ENCODE data around the gene PRAMEF10. TPM values are rescaled to one million over a fixed set of nuclear protein-coding genes. Genes with fewer than 3 reads are reported as not detected.
"Not testable (repeated sequence)": the region's sequence is repeated elsewhere in the genome, so short reads cannot be mapped to it uniquely, and the experiment has no call there.

Gene PRAMEF10, protein sequence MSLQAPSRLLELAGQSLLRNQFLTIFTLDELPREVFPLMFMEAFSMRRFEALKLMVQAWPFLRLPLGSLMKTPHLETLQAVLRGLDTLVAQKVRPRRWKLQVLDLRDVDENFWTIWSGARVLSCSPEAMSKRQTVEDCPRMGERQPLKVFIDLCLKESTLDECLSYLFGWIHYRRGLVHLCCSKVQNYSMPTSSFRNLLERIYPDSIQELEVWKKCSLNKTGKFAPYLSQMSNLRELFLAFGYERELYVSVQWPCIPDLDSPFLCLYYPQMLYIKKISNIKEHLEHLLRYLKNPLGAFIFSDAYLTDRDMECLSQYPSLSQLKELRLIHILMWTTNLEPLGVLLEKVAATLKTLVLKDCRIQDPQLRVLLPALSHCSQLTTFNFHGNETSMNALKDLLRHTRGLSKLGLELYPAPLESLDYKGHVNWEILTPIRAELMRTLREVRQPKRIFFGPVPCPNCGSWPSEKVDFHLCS
- total RNA-seq: not detected
- not detected for polyA plus RNA-seq (2013, experiment 1 of 2)
- polyA plus RNA-seq (2013, experiment 2 of 2): not detected
- long read RNA-seq, experiment 1: 0 reads
- long read RNA-seq, experiment 2: 0 reads
- long read RNA-seq, experiment 3: 0 reads
- long read RNA-seq, experiment 4: 0 reads

DNA sequence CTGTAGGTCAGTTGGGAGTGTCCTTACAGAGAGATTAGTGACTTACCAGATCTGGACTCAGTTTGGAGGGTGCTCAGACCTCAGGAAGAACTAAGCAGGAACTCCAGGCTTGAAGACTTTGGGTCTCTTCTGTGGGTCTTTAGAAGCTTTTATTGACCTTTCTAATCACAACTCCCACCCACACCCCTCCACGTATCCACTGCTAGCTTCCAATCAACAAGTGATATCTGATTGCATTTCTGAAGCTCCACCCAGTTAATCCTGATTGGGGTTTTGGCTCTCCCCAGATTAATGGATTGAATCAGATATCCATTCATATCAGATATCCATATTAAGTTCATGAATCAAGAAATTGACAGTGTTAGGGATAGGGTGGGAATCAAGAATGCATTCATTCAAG, at the start of gene PRAMEF10:
TSS of gene PRAMEF10 (minus strand) at position 101 of the 400 bp plus-strand sequence. CDS start 2,423 bp downstream, outside the sequence.
- not testable (repeated sequence) for H3K27me3 ChIP-seq (ENCODE audit: control insufficient read depth, insufficient read depth, low read length, poor library complexity, severe bottlenecking); H3K9me3 Mint-ChIP-seq; H3K4me1 ChIP-seq (ENCODE audit: control insufficient read depth, insufficient read depth, low read length); H3K36me3 ChIP-seq (ENCODE audit: control insufficient read depth, insufficient read depth, low read length); DNase-seq; H3K27ac ChIP-seq (ENCODE audit: low read depth, low read length); H3K9me3 ChIP-seq (ENCODE audit: control insufficient read depth, low read length); H3K4me1 Mint-ChIP-seq; H3K9ac ChIP-seq (ENCODE audit: extremely low read depth, low read length, poor library complexity, severe bottlenecking); H3K4me3 Mint-ChIP-seq; H3K36me3 Mint-ChIP-seq (ENCODE audit: low read depth); H3K27ac Mint-ChIP-seq; H3K27me3 Mint-ChIP-seq (ENCODE audit: insufficient read depth); H3K4me3 ChIP-seq (ENCODE audit: low read length)
- no CpG with 5 or more reads among the region's 1 CpG for WGBS, 2 experiments (ENCODE audit: insufficient coverage in 1 of 2, insufficient read length in 1 of 2)

DNA sequence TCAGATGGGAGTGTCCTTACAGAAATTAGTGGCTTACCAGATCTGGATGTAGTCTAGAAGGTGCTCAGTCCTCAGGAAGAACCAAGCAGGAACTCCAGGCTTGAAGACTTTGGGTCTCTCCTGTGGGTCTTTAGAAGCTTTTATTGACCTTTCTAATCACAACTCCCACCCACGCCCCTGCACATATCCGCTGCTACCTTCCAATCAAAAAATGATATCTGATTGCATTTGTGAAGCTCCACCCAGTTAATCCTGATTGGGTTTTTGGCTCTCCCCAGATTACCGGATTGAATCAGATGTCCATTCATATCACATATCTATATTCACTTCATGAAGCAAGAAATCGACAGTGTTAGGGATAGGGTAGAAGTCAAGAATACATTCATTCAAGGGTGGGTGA, 49.4 kb upstream of the PRAMEF10 start, which contains the start of gene PRAMEF6:
TSS of gene PRAMEF6 (minus strand) at position 101 of the 400 bp plus-strand sequence. CDS start 5,062 bp downstream, outside the sequence.
- not testable (repeated sequence) for H3K4me1 ChIP-seq (ENCODE audit: control insufficient read depth, insufficient read depth, low read length); DNase-seq; H3K27ac ChIP-seq (ENCODE audit: low read depth, low read length); H3K36me3 ChIP-seq (ENCODE audit: control insufficient read depth, insufficient read depth, low read length); H3K9me3 ChIP-seq (ENCODE audit: control insufficient read depth, low read length); H3K9me3 Mint-ChIP-seq; H3K27me3 Mint-ChIP-seq (ENCODE audit: insufficient read depth); H3K27ac Mint-ChIP-seq; H3K4me3 Mint-ChIP-seq; H3K4me3 ChIP-seq (ENCODE audit: low read length); H3K27me3 ChIP-seq (ENCODE audit: control insufficient read depth, insufficient read depth, low read length, poor library complexity, severe bottlenecking); H3K4me1 Mint-ChIP-seq; H3K9ac ChIP-seq (ENCODE audit: extremely low read depth, low read length, poor library complexity, severe bottlenecking); H3K36me3 Mint-ChIP-seq (ENCODE audit: low read depth)
- WGBS, 2 experiments (ENCODE audit: insufficient coverage in 1 of 2, insufficient read length in 1 of 2): no CpG with 5 or more reads among the region's 4 CpGs

DNA sequence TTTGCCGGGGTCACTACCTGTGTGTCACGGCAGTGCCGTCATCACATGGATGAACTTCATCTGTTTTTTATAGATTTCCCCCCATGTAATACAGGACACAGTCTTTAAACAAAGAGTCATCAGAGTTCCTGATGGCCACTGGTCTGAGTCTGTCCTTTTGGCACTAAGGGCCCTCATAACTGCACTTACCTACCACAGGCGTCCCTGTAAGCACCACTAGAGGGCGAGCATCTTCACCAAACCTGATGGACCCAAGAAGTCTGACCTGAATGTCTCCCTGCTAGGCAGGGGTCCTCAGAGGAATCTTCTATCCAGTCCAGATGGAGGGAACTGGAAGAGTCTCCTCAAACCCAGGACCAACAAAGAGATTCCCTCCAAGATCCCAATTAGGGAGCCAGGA, 26.3 kb upstream of the PRAMEF10 start:
- not testable (repeated sequence) for H3K27ac ChIP-seq (ENCODE audit: low read depth, low read length); H3K4me3 ChIP-seq (ENCODE audit: low read length); H3K27me3 Mint-ChIP-seq (ENCODE audit: insufficient read depth); H3K9ac ChIP-seq (ENCODE audit: extremely low read depth, low read length, poor library complexity, severe bottlenecking); H3K4me1 Mint-ChIP-seq; H3K4me3 Mint-ChIP-seq; H3K4me1 ChIP-seq (ENCODE audit: control insufficient read depth, insufficient read depth, low read length); DNase-seq; H3K27ac Mint-ChIP-seq; H3K9me3 Mint-ChIP-seq; H3K9me3 ChIP-seq (ENCODE audit: control insufficient read depth, low read length); H3K36me3 Mint-ChIP-seq (ENCODE audit: low read depth); H3K27me3 ChIP-seq (ENCODE audit: control insufficient read depth, insufficient read depth, low read length, poor library complexity, severe bottlenecking); H3K36me3 ChIP-seq (ENCODE audit: control insufficient read depth, insufficient read depth, low read length)
- WGBS, 2 experiments (ENCODE audit: insufficient coverage in 1 of 2, insufficient read length in 1 of 2): 100% methylated on average over 1 of the region's 5 CpGs; no CpG with 5 or more reads in 1 of the 2 experiments

DNA sequence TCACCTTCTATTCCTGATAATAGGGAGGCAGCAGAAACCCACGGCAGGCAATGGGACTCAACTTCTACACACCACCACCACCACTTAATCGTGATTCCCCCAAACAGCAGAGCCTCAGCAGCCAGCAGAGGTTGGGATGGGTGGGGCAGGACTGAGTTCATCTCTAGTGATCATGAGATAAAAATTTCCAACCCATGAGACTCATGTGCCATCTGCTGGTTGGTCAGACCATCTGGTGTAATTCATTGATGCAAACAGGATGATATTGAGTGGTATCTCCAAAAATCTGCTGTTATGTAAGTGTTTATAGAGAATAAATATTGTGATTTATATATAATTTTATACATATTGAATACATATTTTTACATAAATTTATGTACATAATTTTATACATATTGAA, 23.7 kb upstream of the PRAMEF10 start:
- H3K4me3 Mint-ChIP-seq; H3K27me3 Mint-ChIP-seq (ENCODE audit: insufficient read depth); H3K36me3 ChIP-seq (ENCODE audit: control insufficient read depth, insufficient read depth, low read length); H3K4me3 ChIP-seq (ENCODE audit: low read length); H3K9me3 Mint-ChIP-seq; H3K27me3 ChIP-seq (ENCODE audit: control insufficient read depth, insufficient read depth, low read length, poor library complexity, severe bottlenecking); H3K27ac ChIP-seq (ENCODE audit: low read depth, low read length); H3K4me1 ChIP-seq (ENCODE audit: control insufficient read depth, insufficient read depth, low read length); H3K4me1 Mint-ChIP-seq; H3K9ac ChIP-seq (ENCODE audit: extremely low read depth, low read length, poor library complexity, severe bottlenecking); H3K36me3 Mint-ChIP-seq (ENCODE audit: low read depth); H3K27ac Mint-ChIP-seq; H3K9me3 ChIP-seq (ENCODE audit: control insufficient read depth, low read length); DNase-seq: not testable (repeated sequence)
- WGBS, 2 experiments (ENCODE audit: insufficient coverage in 1 of 2, insufficient read length in 1 of 2): 70% methylated on average over 2 of the region's 2 CpGs; no CpG with 5 or more reads in 1 of the 2 experiments

DNA sequence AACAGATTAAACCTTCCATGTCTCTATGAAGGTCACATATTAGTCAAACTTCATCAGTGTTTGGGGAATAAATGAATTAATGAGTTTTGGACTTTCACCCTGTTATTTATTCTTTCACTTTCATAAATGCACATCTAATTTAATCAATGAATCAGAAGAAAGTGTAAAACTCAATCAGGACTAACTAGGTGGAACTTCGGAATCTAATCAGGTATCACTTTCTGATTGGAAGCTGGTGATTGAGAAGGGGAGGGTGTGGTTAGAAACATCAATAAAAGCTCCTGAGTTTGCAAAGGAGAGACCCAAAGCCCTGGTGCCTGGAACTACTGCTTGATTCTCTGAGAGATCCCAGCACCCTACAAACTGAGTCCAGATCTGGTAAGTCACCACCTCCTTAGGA, 18.2 kb upstream of the PRAMEF10 start, which contains the start of gene PRAMEF7:
TSS of gene PRAMEF7 (plus strand) at position 301 of the 400 bp plus-strand sequence. CDS start 1,083 bp downstream, outside the sequence.
- H3K27me3 ChIP-seq (ENCODE audit: control insufficient read depth, insufficient read depth, low read length, poor library complexity, severe bottlenecking); H3K36me3 ChIP-seq (ENCODE audit: control insufficient read depth, insufficient read depth, low read length); H3K9me3 ChIP-seq (ENCODE audit: control insufficient read depth, low read length); H3K27ac Mint-ChIP-seq; H3K36me3 Mint-ChIP-seq (ENCODE audit: low read depth); H3K4me3 ChIP-seq (ENCODE audit: low read length); DNase-seq; H3K4me1 Mint-ChIP-seq; H3K4me3 Mint-ChIP-seq; H3K27me3 Mint-ChIP-seq (ENCODE audit: insufficient read depth); H3K4me1 ChIP-seq (ENCODE audit: control insufficient read depth, insufficient read depth, low read length); H3K9ac ChIP-seq (ENCODE audit: extremely low read depth, low read length, poor library complexity, severe bottlenecking); H3K9me3 Mint-ChIP-seq; H3K27ac ChIP-seq (ENCODE audit: low read depth, low read length): not testable (repeated sequence)
- no CpG with 5 or more reads among the region's 1 CpG for WGBS, 2 experiments (ENCODE audit: insufficient coverage in 1 of 2, insufficient read length in 1 of 2)

DNA sequence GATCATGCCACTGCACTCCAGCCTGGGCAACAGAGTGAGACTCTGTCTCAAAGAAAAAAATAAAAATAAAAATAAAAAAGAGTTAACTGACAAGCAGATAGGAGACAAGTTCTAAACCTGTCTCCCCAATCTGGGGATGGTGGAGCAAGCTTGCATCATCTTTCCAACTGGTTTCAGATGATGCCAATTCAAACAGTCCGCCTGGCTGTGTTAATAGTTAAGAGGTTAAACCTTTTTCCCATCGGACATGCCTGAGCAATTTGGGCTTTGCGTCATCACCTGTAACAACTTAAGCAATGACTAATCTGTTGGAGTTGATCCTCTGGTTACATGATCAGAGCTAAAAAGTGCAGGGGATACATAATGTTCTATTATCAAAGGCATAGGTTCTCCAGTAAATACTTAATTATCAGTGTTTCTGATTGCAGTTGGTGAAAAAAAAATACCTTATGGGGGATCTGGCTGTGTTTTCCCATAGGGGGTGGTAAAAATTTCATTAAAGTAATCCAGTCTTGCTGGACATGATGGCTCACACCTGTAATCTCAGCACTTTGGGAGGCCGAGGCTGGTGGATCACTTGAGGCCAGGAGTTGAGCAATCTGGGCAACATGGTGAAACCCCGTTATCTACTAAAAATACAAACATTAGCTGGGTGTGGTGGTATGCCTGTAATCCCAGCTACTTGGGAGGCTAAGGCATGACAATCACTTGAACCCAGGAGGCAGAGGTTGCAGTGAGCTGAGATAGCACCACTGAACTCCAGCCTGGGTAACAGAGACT, 5.9 kb upstream of the PRAMEF10 start:
- H3K4me3 ChIP-seq (ENCODE audit: low read length); H3K4me3 Mint-ChIP-seq; H3K27me3 Mint-ChIP-seq (ENCODE audit: insufficient read depth); H3K9me3 Mint-ChIP-seq; H3K27ac ChIP-seq (ENCODE audit: low read depth, low read length); H3K36me3 Mint-ChIP-seq (ENCODE audit: low read depth); H3K4me1 Mint-ChIP-seq; H3K27ac Mint-ChIP-seq; H3K36me3 ChIP-seq (ENCODE audit: control insufficient read depth, insufficient read depth, low read length); H3K9me3 ChIP-seq (ENCODE audit: control insufficient read depth, low read length); H3K27me3 ChIP-seq (ENCODE audit: control insufficient read depth, insufficient read depth, low read length, poor library complexity, severe bottlenecking); H3K9ac ChIP-seq (ENCODE audit: extremely low read depth, low read length, poor library complexity, severe bottlenecking); DNase-seq; H3K4me1 ChIP-seq (ENCODE audit: control insufficient read depth, insufficient read depth, low read length): not testable (repeated sequence)
- WGBS, 2 experiments (ENCODE audit: insufficient coverage in 1 of 2, insufficient read length in 1 of 2): no CpG with 5 or more reads among the region's 5 CpGs

All from endodermal cell (in vitro differentiated cells).